ENCODE data around the gene FAM32A.

FAM32A gene

DNA sequence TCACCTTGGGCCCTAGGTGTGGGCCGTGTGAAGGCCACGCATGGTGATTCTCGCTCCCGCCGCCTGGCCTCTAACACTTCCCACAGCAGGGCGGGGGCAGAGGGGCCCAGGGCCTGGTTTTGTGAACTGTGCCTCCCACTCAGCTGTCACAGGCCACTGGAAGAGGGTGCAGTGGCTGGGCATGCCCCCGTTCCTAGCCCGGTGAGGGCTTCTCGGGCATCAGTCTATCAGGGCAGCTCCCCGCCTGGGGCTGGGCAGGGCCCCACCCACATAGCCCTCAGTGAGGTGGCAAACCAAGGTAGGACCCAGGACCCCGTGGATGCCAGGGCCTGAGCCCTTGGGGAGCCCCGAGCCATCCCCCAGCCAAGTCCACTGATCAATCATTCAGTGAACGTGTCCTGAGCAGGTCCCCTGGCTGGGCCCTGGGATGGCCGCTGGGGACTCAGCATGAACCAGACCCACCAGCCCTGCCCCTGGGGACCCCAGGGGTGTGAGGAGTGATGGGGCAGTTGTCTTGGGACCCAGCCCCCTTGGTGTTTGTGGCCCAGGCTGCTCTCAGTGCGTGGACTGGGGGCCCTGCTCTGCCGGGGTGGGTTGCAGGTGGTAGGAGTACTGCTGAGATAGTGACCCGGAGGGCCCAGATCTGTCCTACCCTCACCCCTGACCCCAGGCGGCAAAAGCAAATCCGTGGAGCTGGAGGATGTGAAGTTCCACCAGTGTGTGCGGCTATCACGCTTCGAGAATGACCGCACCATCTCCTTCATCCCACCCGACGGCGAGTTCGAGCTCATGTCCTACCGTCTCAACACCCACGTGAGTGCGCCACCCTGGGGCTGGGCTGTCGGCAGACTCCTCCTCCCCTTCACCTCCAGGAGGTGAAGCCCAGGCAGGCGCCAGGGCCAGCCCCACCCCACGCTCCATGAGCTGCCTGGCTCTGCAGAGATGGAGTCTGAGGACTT lies 41.9 kb downstream of the FAM32A start:
- no peak for DNase-seq

DNA sequence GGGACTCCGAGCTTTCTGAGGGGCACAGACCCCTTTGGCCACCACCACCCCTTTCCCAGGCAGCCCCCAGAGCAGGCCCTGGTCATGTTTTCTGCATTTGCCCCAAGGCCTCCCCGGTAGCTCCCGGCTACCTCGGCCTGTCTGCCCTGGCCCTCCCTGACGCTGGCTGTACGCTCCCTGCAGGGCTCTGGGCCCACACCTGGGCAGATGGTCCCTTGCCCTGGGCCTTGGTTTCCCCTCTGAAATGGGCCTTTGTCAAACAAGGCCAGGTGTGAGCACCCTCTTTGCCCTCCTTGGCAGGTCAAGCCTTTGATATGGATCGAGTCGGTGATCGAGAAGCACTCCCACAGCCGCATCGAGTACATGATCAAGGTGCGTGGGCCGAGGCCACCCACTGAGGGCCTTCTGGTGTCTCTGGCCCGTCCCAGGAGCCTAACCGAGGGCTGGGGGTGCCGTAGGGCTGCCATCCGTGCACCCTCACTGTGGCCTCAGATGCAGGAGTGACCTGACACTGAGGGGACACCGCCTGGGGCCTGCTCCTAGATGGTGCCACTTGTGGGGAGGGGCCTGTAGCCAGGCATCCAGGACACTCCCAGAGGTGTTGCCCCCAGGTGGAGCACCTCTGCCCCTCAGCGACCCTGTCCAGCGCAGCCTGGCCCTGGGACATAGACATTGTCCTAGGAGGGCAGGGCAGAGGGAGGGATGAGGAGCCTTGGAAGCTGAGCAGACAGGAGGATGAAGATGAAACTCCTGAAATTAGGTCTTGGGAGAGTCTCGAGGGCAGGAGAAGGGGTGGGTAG lies 42.8 kb downstream of the FAM32A start:
- no peak for DNase-seq

DNA sequence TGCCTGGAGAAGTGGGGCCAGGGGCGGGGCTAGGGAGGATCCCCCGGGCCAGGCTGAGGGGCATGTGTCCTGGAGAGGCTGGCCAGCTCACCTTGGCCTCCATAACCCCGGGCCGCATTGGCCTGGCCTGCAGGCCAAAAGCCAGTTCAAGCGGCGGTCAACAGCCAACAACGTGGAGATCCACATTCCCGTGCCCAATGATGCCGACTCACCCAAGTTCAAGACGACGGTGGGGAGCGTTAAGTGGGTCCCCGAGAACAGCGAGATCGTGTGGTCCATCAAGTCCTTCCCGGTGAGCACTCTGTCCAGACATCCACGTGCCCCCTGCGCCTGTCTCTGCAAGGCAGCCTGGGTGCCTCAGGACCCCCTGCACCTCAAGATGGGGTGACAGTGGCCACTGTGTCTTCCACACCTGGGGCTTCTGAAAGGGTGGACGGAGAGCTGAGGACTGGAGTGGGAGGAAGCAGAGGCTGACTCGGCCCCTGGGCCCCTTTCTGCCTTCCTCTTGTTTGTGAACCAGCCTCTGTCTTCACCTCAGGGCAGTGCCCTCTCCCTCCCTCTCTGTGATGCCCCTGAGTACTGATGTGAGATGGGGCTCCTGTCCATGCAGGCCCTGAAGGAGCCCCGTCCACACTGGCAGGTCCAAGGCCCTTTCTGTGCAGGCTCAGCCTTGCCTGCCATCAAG lies 43.6 kb downstream of the FAM32A start:
- no peak for DNase-seq

DNA sequence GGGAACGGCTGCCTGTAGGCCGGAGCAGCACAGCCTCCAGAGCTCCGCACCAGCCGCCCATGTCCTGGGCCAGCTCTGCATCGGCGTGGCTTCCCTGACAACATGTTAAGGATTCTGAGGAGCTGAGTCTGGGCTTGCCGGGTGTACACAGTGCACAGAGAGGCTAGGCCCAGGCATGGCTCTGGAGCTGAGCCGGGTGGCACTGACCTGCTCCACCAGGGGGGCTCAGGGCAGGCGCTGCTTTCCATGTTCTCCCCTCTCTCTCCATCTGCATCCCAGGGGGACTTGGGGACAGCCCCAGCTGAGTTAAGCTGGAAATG lies 44.1 kb downstream of the FAM32A start:
- no peak for DNase-seq

DNA sequence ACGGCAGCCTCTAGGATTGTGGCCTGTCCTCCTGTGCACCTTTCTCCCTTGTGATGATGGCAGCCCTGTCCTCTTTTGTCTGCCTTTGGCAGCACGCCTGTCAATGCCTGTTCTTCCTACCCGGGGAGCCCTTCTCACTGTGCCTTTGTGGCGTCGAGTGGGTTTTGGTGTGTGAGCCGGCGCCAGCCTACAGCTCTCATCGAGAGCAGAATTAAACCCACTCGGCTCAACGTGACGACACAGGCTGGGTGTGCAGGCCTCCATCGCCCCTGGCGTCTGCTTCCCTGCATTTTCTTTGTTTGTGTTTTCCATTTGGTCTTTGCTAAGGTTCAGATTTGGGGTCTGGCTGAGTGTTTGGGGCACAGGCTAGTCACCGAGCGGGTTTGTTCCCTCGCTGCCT lies 46.9 kb downstream of the FAM32A start:
- no peak for DNase-seq

DNA sequence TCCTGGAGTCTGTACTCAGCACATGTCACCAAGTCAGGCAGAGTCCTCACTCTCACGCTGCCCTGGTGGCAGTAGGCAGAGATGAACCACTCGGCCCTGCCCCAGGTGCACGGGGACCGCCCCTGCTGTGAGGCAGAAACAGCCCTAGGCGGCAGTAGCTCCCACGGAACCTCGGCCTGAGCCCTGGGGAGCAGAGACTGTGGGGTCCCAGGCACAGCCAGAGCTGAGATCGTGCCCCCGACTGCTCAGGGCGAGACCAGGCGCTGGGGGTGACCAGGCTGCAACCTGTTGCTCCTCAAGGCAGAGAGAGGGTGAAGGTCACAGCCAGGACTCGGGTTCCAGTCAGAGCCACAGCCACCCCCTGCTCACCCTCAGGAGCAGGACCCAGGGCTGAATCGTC lies 47.4 kb downstream of the FAM32A start:
- DNase-seq: no peak

DNA sequence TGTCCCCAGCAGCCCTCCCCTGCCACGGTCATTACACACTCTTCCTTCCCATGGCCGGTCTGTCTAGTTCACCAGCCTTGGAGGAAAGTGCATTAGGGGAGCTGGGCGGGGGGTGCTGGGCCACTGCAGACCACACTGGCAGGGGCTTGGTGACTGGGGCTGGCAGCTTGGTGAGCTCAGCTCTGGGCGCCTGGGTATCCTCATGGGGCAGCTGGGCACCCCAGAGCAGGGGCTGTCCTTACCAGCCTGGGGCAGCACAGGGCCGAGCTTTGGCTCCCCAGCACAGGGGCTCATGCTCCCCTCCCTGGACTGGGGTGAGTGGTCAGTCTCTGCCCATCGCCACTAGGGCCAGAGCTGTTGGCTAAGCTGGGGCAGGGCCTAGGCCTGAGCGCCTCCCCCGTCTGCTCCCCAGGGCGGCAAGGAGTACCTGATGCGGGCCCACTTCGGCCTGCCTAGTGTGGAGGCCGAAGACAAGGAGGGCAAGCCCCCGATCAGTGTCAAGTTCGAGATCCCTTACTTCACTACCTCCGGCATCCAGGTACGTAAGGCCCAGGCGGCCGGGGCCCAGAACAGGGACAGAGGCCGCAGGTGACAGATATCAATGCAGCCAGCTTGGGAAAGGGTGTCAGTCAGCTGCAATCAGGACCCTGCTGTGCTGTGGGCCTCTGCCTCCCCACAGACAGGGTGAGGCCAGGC lies 48.0 kb downstream of the FAM32A start:
- no peak for DNase-seq

DNA sequence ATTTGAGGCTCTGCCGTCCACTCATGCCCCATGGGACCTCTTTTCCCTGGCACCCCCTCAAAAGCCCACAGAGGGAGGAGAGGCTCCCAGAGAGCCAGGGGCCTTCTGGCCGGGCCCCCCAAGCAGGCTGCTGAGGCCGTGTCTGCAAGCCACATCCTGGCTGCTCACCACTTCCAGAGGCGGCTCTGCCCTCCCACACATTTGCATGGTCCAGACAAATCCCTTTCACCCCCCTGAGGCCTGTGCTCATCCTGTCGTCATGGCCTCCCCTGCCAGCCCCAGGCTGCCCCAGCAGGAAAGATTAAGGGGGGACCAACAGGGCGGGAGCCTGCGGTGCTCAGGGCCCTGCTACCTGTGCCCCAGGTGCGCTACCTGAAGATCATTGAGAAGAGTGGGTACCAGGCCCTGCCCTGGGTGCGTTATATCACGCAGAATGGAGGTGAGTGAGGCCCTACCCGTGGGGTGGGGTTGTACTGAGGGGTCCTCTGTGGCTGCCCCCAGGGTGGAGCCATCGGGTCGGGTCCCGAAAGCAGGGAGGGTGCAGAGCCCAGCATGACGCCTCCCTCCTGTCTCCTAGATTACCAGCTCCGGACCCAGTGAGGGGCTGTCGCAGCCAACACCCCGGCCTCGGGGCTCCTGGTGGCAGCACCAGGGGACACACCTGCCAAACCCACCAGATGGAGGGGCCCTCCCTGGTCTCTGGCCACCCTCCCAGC lies 48.8 kb downstream of the FAM32A start:
- no peak for DNase-seq

DNA sequence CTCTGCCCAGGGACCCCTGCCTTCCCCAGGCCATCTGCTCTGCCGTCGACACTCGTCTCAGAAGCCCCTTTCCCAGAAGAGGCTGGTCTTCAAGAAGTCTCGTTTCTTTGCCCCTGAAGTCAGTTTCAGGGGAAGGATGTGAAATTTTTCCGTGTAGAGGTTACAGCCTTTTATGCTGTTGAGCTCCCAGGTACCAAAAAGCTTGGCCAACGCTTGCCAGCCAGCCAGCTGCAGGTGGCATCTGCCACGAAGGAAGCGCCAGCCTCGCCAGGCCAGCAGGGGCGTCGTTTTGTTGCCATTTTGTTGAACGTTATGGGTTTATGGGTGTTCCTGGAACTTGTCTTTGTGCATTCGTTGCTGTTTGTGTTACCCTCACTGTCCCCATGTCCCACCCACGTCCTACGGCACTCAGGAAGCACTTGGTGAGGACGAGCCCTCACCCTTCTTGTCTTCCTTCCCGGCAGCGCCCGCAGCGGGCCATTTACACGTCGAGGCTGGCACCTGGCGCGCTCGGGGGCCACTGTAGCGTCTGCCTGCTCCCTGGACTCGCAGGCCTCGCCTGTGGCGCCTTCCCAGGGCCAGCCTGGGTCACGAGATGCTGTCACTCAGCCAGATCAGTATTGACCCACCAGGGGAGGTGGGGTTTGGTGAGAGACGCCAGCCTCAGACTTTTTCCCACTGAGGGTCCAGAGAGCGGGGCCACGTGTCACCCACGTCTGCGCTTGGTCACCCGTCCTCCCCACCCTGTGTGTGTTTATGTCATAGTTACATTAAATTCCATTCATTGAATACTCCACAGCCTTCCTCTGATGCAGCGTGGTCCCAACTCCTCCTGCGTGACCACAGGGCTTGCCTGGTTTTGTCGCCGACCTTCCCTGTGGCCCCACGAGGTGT lies 49.6 kb downstream of the FAM32A start:
- no peak for DNase-seq

DNA sequence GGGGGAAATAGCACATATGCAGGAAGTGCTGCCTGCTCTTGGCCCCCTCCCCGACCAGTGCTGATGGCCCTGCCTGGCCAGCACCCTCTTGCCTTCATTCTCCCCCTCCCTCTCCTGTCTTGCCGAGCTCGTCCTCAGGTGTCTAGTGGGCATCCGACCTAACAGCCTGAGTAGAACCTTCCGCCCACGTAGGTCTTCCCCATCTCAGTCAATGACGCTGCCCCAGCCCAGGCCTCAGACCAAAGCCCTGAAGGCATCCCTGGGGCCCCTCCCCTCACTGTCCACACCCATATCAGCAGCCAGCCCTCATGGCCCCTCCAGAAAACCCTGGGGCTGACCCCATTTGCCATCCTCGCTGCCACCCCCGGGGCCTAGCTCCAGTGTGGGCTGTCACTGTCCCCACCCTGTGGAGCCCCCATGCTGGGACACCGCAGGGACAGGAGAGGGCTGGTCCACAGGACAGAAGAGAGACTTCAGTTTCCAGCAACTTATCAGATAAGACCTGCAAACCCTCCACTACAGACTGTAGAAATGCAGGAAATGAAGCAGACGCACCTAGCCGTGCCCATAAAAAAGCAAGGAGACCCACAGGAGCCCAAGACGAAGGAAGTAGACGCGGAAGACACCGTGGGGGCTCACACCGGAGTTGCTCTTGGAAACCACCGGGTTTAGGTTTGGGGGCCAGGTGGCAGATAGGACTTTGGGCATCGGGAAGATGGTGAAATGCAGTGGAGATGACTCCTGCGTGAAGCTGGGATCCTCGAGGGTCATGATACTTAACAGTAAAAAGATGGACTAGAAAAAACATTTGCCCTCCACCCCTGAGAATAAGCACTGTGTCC lies 50.8 kb downstream of the FAM32A start:
- no peak for DNase-seq
